IPS-18a (cell line): ENCODE data around the gene SPATA32.
"Not testable (repeated sequence)": the region's sequence is repeated elsewhere in the genome, so short reads cannot be mapped to it uniquely, and the experiment has no call there.

Source experiments
- H3K27ac ChIP-seq: one replicate; pipeline ENCODE4 v1.5.1; 2013; ENCODE audit warnings: low read length
- H3K27me3 ChIP-seq: one replicate; pipeline ENCODE4 v1.6.1; 2013; ENCODE audit warnings: mild to moderate bottlenecking, low read length; ENCODE audit not compliant: control insufficient read depth, insufficient read depth
- H3K36me3 ChIP-seq: one replicate; pipeline ENCODE4 v1.6.1; 2013; ENCODE audit warnings: low read depth, low read length; ENCODE audit not compliant: control insufficient read depth
- H3K4me1 ChIP-seq: one replicate; pipeline ENCODE4 v1.6.1; 2013; ENCODE audit warnings: low read depth, low read length; ENCODE audit not compliant: control insufficient read depth
- H3K4me3 ChIP-seq: one replicate; pipeline ENCODE4 v1.5.1; 2013; ENCODE audit warnings: low read length
- H3K9ac ChIP-seq: one replicate; pipeline ENCODE4 v1.6.1; 2013; ENCODE audit warnings: mild to moderate bottlenecking, low read length, moderate library complexity
- H3K9me3 ChIP-seq: one replicate; pipeline ENCODE4 v1.6.1; 2013; ENCODE audit warnings: low read depth, low read length; ENCODE audit not compliant: control insufficient read depth

The SPATA32 gene

GRCh38 chr17:45302649-45303173 lies 40.8 kb upstream of the SPATA32 start:
- H3K4me3 ChIP-seq: no peak overlapping the region
- H3K9ac ChIP-seq: no peak overlapping the region

GRCh38 chr17:45302220-45302619 lies 40.3 kb upstream of the SPATA32 start:
- H3K27me3 ChIP-seq, H3K27ac ChIP-seq, H3K9ac ChIP-seq, H3K36me3 ChIP-seq, H3K9me3 ChIP-seq, H3K4me3 ChIP-seq, H3K4me1 ChIP-seq: not testable (repeated sequence)

More at GRCh38 chr17:45302649-45303173, 40.8 kb upstream of the SPATA32 start:
- no peaks in the 10 kb centered on the region for H3K4me1 ChIP-seq
- H3K27me3 ChIP-seq: no peaks in the 10 kb centered on the region
- no peaks in the 10 kb centered on the region for H3K36me3 ChIP-seq
- H3K9me3 ChIP-seq: no peaks in the 10 kb centered on the region
- H3K27ac ChIP-seq: no peak overlapping the region

- Histone ChIP-seq H3K36me3 (no peaks in the 10 kb centered on the region), H3K9me3 (no peaks in the 10 kb centered on the region), H3K9ac (no peak overlapping the region), H3K4me1 (no peaks in the 10 kb centered on the region), H3K27ac (no peak overlapping the region), H3K27me3 (no peaks in the 10 kb centered on the region), H3K4me3 (no peak overlapping the region)
These were observed 39.8 kb upstream of the SPATA32 start for GRCh38 chr17:45301674-45302073.

GRCh38 chr17:45300060-45300751 lies 38.3 kb upstream of the SPATA32 start:
- Histone ChIP-seq H3K27ac (no peak overlapping the region), H3K4me3 (no peak overlapping the region), H3K27me3 (no peaks in the 10 kb centered on the region), H3K9ac (no peak overlapping the region), H3K9me3 (no peaks in the 10 kb centered on the region), H3K4me1 (no peaks in the 10 kb centered on the region), H3K36me3 (no peaks in the 10 kb centered on the region)

- H3K9ac ChIP-seq: no peak overlapping the region
- no peaks in the 10 kb centered on the region for H3K9me3 ChIP-seq
- no peaks in the 10 kb centered on the region for H3K27me3 ChIP-seq
- H3K36me3 ChIP-seq: no peaks in the 10 kb centered on the region
- H3K4me1 ChIP-seq: no peaks in the 10 kb centered on the region
- H3K4me3 ChIP-seq: no peak overlapping the region
- no peak overlapping the region for H3K27ac ChIP-seq
These were observed 37.5 kb upstream of the SPATA32 start for GRCh38 chr17:45299361-45299760.

- H3K4me3 ChIP-seq: no peak overlapping the region
- no peak overlapping the region for H3K9ac ChIP-seq
- H3K27ac ChIP-seq: no peak overlapping the region
These were observed 36.8 kb upstream of the SPATA32 start for GRCh38 chr17:45298546-45299285.

GRCh38 chr17:45296833-45297124 lies 34.9 kb upstream of the SPATA32 start:
- no peaks in the 10 kb centered on the region for H3K4me1 ChIP-seq
- H3K27me3 ChIP-seq: no peaks in the 10 kb centered on the region

More at GRCh38 chr17:45298546-45299285, 36.8 kb upstream of the SPATA32 start:
- H3K36me3 ChIP-seq: no peaks in the 10 kb centered on the region
- no peaks in the 10 kb centered on the region for H3K9me3 ChIP-seq
- no peaks in the 10 kb centered on the region for H3K4me1 ChIP-seq
- no peaks in the 10 kb centered on the region for H3K27me3 ChIP-seq

GRCh38 chr17:45296003-45296832 lies 34.3 kb upstream of the SPATA32 start:
- Histone ChIP-seq H3K9ac (no peak overlapping the region), H3K4me1 (no peaks in the 10 kb centered on the region), H3K36me3 (no peaks in the 10 kb centered on the region), H3K4me3 (no peak overlapping the region), H3K27me3 (no peaks in the 10 kb centered on the region), H3K9me3 (no peaks in the 10 kb centered on the region), H3K27ac (no peak overlapping the region)

More at GRCh38 chr17:45296833-45297124, 34.9 kb upstream of the SPATA32 start:
- H3K9me3 ChIP-seq: no peaks in the 10 kb centered on the region
- H3K9ac ChIP-seq: no peak overlapping the region
- H3K36me3 ChIP-seq: no peaks in the 10 kb centered on the region
- no peak overlapping the region for H3K4me3 ChIP-seq
- H3K27ac ChIP-seq: no peak overlapping the region

- H3K9me3 ChIP-seq: no peaks in the 10 kb centered on the region
- H3K4me1 ChIP-seq: no peaks in the 10 kb centered on the region
- no peak overlapping the region for H3K27ac ChIP-seq
- H3K36me3 ChIP-seq: no peaks in the 10 kb centered on the region
- H3K27me3 ChIP-seq: no peaks in the 10 kb centered on the region
- H3K4me3 ChIP-seq: no peak overlapping the region
- H3K9ac ChIP-seq: no peak overlapping the region
These were observed 32.6 kb upstream of the SPATA32 start for GRCh38 chr17:45294506-45294905.

GRCh38 chr17:45293413-45294211 lies 31.7 kb upstream of the SPATA32 start:
- no peak overlapping the region for H3K4me3 ChIP-seq
- no peaks in the 10 kb centered on the region for H3K9me3 ChIP-seq
- no peak overlapping the region for H3K27ac ChIP-seq
- no peaks in the 10 kb centered on the region for H3K4me1 ChIP-seq
- H3K36me3 ChIP-seq: peaks cover 2% of the 10 kb centered on the region
- no peak overlapping the region for H3K9ac ChIP-seq
- H3K27me3 ChIP-seq: no peaks in the 10 kb centered on the region
